Esophagus muscularis mucosa (tissue), 4 donors: Measurements from ENCODE around the gene CFAP410. TPM values are rescaled to one million over a fixed set of nuclear protein-coding genes. Genes with fewer than 3 reads are reported as not detected.

Experiments
- DNase-seq: peaks from one replicate; pipeline ENCODE4 v3.0.0-alpha.2; 2017; ENCODE audit errors: extremely low spot score
- H3K27ac ChIP-seq, 4 donors: fragments of 200-600 bp; sonication (generic); replicated peaks in 1 of 4; 1 replicate in 3 of 4; 2 replicates in 1 of 4; pipeline ENCODE4 v1.5.1; 2016 to 2019; ENCODE audit warnings: mild to moderate bottlenecking in 1 of 4
- H3K27me3 ChIP-seq, 4 donors: fragments of 200-600 bp; sonication (generic); one replicate each; pipeline versions ENCODE4 v1.5.1 to v1.6.0; 2016 to 2019
- H3K36me3 ChIP-seq, 4 donors: fragments of 200-600 bp; sonication (generic); one replicate each; pipeline ENCODE4 v1.5.1; 2016 to 2019
- H3K4me1 ChIP-seq, 4 donors: fragments of 200-600 bp; sonication (generic); one replicate each; pipeline ENCODE4 v1.5.1; 2016 to 2019
- H3K4me3 ChIP-seq, 4 donors: fragments of 200-600 bp; sonication (generic); 1 replicate in 2 of 4; 2 replicates in 2 of 4; pipeline ENCODE4 v1.5.1; 2016 to 2019; ENCODE audit warnings: mild to moderate bottlenecking in 4 of 4, moderate library complexity in 1 of 4
- H3K9me3 ChIP-seq, 4 donors: fragments of 200-600 bp; sonication (generic); 1 replicate in 3 of 4; 2 replicates in 1 of 4; pipeline ENCODE4 v1.5.1; 2016 to 2019
- EP300 ChIP-seq: sonication (generic); formaldehyde crosslinking; IDR thresholded peaks from one replicate; pipeline ENCODE4 v1.6.1; 2017; ENCODE audit warnings: antibody characterized with exemption
- POLR2A ChIP-seq: fragments of 450-650 bp; IDR thresholded peaks from one replicate; pipeline ENCODE4 v1.6.1; 2017; ENCODE audit warnings: antibody characterized with exemption, moderate library complexity, mild to moderate bottlenecking, low read depth
- POLR2AphosphoS5 ChIP-seq, 2 donors: sonication (generic); formaldehyde crosslinking; IDR thresholded peaks; one replicate each; pipeline ENCODE4 v1.6.1; 2017; ENCODE audit warnings: antibody characterized with exemption in 2 of 2
- WGBS: methylation state at CpG from one replicate; pipeline ENCODE4 v1.1.5; 2018; 5-methylcytosine and 5-hydroxymethylcytosine counted together
- intact Hi-C: fragments of 100-400 bp; cut with DNase I; formaldehyde crosslinking; loops from one replicate; pipeline ENCODE4 v1.15.1; 2023
- total RNA-seq, 4 donors: library from RNA; depleted of rRNA; stranded (reverse); fragments of >200 nt; gene quantifications; one replicate each; pipeline versions ENCODE4 v1.1.0 to v1.2.1, GENCODE V29; 2016
- TF ChIP-seq, protein P1 (sequence below), 3 experiments: fragments of 200-600 bp in 2 of 3; fragments of 450-650 bp in 1 of 3; sonication (generic) in 2 of 3; IDR thresholded peaks; one replicate each; pipeline ENCODE4 v1.5.1; 2017 to 2019; ENCODE audit warnings: antibody characterized with exemption in 3 of 3, mild to moderate bottlenecking in 2 of 3, moderate library complexity in 1 of 3

CFAP410 gene
- total RNA-seq, 4 donors from 2014 or later: 26.6 to 43.5 (median 32.3) TPM

GRCh38 chr21:44313451-44313850 lies 25.7 kb downstream of the CFAP410 start:
- intact Hi-C loops: no loop called here
- TF ChIP-seq POLR2A (no peak), POLR2AphosphoS5 (IDR thresholded peaks at IDR 0.05) (no peak), EP300 (no peak)
- TF ChIP-seq, protein P1, sequence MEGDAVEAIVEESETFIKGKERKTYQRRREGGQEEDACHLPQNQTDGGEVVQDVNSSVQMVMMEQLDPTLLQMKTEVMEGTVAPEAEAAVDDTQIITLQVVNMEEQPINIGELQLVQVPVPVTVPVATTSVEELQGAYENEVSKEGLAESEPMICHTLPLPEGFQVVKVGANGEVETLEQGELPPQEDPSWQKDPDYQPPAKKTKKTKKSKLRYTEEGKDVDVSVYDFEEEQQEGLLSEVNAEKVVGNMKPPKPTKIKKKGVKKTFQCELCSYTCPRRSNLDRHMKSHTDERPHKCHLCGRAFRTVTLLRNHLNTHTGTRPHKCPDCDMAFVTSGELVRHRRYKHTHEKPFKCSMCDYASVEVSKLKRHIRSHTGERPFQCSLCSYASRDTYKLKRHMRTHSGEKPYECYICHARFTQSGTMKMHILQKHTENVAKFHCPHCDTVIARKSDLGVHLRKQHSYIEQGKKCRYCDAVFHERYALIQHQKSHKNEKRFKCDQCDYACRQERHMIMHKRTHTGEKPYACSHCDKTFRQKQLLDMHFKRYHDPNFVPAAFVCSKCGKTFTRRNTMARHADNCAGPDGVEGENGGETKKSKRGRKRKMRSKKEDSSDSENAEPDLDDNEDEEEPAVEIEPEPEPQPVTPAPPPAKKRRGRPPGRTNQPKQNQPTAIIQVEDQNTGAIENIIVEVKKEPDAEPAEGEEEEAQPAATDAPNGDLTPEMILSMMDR (IDR thresholded peaks at IDR 0.05): no peak
- H3K27ac ChIP-seq: no peak overlapping the region
- no peaks in the 10 kb centered on the region for H3K27me3 ChIP-seq
- H3K4me3 ChIP-seq: no peak overlapping the region
- no peaks in the 10 kb centered on the region for H3K9me3 ChIP-seq
- no peak for DNase-seq
- WGBS: 93% methylated on average over 12 of the region's 13 CpGs
- H3K36me3 ChIP-seq: peaks cover 41 to 93% (median 92%) of the 10 kb centered on the region in 4 donors
- no peaks in the 10 kb centered on the region for H3K4me1 ChIP-seq

- Histone ChIP-seq H3K4me1 (peaks cover 0 to 1% (median 0%) of the 10 kb centered on the region in 4 donors), H3K4me3 (no peak overlapping the region), H3K36me3 (peaks cover 40 to 90% (median 88%) of the 10 kb centered on the region in 4 donors), H3K27me3 (no peaks in the 10 kb centered on the region), H3K9me3 (no peaks in the 10 kb centered on the region), H3K27ac (no peak overlapping the region)
- intact Hi-C loops: no loop called here
- 99% methylated on average over 12 of the region's 19 CpGs for WGBS
- DNase-seq: no peak
- TF ChIP-seq POLR2A (no peak), POLR2AphosphoS5 (IDR thresholded peaks at IDR 0.05) (no peak), EP300 (no peak)
- TF ChIP-seq, protein P1 (IDR thresholded peaks at IDR 0.05): no peak
These were observed 26.5 kb downstream of the CFAP410 start for GRCh38 chr21:44312716-44313115.

DNA sequence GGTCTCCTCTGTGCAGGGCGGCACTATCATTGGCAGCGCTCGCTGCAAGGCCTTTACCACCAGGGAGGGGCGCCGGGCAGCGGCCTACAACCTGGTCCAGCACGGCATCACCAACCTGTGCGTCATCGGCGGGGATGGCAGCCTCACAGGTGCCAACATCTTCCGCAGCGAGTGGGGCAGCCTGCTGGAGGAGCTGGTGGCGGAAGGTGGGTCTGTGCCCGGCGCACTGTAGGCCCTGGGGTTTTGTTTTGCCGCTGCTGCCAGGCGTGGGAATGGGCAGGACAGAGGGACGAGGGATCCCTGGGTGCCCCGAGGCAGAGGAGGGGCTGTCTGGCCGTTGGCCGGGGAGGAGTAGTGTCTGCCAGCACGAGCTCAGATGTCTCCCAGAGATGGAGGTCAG lies 27.1 kb downstream of the CFAP410 start:
- WGBS: 97% methylated on average over 6 of the region's 22 CpGs
- Histone ChIP-seq H3K27ac (no peak overlapping the region), H3K27me3 (no peaks in the 10 kb centered on the region), H3K4me1 (peaks cover 0 to 8% (median 0%) of the 10 kb centered on the region in 4 donors), H3K4me3 (no peak overlapping the region), H3K36me3 (peaks cover 44 to 90% (median 88%) of the 10 kb centered on the region in 4 donors), H3K9me3 (no peaks in the 10 kb centered on the region)
- TF ChIP-seq EP300: no peak
- no peak for TF ChIP-seq POLR2A
- TF ChIP-seq POLR2AphosphoS5 (IDR thresholded peaks at IDR 0.05): no peak
- TF ChIP-seq, protein P1 (IDR thresholded peaks at IDR 0.05): no peak
- DNase-seq: no peak
- intact Hi-C loops: no loop called here

GRCh38 chr21:44310628-44311507 lies 28.3 kb downstream of the CFAP410 start:
- no peak for DNase-seq
- peaks cover 44 to 86% (median 84%) of the 10 kb centered on the region in 4 donors for H3K36me3 ChIP-seq
- H3K4me3 ChIP-seq: no peak overlapping the region
- intact Hi-C loops: no loop called here
- peaks cover under 1 to 20% (median 7%) of the 10 kb centered on the region in 4 donors for H3K4me1 ChIP-seq
- H3K9me3 ChIP-seq: no peaks in the 10 kb centered on the region
- WGBS: 82% methylated on average over 20 of the region's 28 CpGs
- H3K27me3 ChIP-seq: no peaks in the 10 kb centered on the region
- no peak overlapping the region for H3K27ac ChIP-seq
- no peak for TF ChIP-seq POLR2AphosphoS5 (IDR thresholded peaks at IDR 0.05)

DNA sequence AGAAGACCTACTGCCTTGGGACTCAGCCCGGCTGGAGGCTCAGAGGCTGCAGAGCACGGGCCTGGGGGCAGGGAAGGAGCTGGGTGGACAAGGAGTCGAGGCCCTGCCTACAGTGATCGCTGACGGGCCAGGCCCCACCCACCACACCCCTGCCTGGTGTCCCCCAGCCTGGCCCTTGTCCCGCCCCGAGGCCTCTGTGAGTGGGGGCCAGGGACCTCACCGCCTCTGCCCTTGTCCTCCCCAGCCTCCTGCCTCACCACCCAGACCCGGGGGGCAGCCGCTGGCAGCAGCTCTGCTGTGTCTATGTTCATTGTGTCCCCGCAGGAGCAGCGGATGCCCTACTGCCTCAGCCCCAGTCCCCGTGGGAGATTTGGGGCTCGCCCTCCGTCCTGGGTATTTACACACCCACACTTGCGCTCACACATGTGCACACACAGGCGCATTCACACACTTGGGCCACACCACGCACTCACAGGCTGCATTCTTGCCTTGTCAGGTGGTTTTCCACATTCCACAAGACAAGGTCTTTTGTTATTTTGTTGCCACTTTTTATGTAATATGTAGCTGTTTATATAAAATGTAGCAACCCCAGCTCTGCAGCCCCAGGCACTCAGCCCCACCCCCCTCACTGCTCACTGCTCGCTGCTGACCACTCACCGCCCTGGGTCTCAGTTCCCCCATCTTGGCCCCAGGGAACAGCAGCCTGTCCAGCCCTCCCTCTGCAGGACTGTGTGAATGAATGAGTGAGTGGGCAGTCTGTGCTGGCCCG lies 32.1 kb downstream of the CFAP410 start:
- Histone ChIP-seq H3K4me1 (peaks cover 38 to 56% (median 44%) of the 10 kb centered on the region in 4 donors), H3K36me3 (peaks cover 17 to 50% (median 48%) of the 10 kb centered on the region in 4 donors), H3K27ac (no peak overlapping the region), H3K9me3 (no peaks in the 10 kb centered on the region), H3K4me3 (no peak overlapping the region), H3K27me3 (no peaks in the 10 kb centered on the region)
- TF ChIP-seq POLR2AphosphoS5 (IDR thresholded peaks at IDR 0.05): no peak
- TF ChIP-seq, protein P1 (IDR thresholded peaks at IDR 0.05): no peak
- no peak for TF ChIP-seq POLR2A
- TF ChIP-seq EP300: no peak
- DNase-seq: no peak
- 94% methylated on average over 15 of the region's 21 CpGs for WGBS
- intact Hi-C loops: no loop called here
